HG02938 (cell line): ENCODE results near the gene YWHAG.
A peak's percentile ranks its signal among the peaks of the same experiment; 100 is the strongest.
"Not testable (repeated sequence)": the region's sequence is repeated elsewhere in the genome, so short reads cannot be mapped to it uniquely, and the experiment has no call there.

Experiments
- ATAC-seq: cut with Tn5 transposase; IDR thresholded peaks from one replicate; pipeline ENCODE4 v1.9.1; 2021; ENCODE audit warnings: mild to moderate bottlenecking, moderate library complexity; ENCODE audit not compliant: unreplicated experiment

The YWHAG gene

GRCh38 chr7:76380623-76380966 lies 21.8 kb upstream of the YWHAG start:
- no peak for ATAC-seq

GRCh38 chr7:76377186-76377918 lies 18.6 kb upstream of the YWHAG start:
- no peak for ATAC-seq

GRCh38 chr7:76375251-76375650 lies 16.5 kb upstream of the YWHAG start:
- ATAC-seq, result no peak

GRCh38 chr7:76372984-76373833 lies 14.4 kb upstream of the YWHAG start:
- no peak for ATAC-seq

GRCh38 chr7:76371396-76371795 lies 12.6 kb upstream of the YWHAG start:
- ATAC-seq, result no peak

GRCh38 chr7:76369018-76369417 lies 10.2 kb upstream of the YWHAG start:
- no peak for ATAC-seq

- no peak for ATAC-seq
These were observed 9.4 kb upstream of the YWHAG start for GRCh38 chr7:76368190-76368589.

GRCh38 chr7:76364198-76364584 lies 5.4 kb upstream of the YWHAG start:
- ATAC-seq, result no peak

- not testable (repeated sequence) for ATAC-seq
These were observed 5.0 kb upstream of the YWHAG start for GRCh38 chr7:76363754-76364153.

GRCh38 chr7:76359978-76360638 lies 1.3 kb upstream of the YWHAG start:
- no peak for ATAC-seq

GRCh38 chr7:76359111-76359977 lies 553 bp upstream of the YWHAG start:
- ATAC-seq, result peak; percentile 86

GRCh38 chr7:76358011-76358480 lies 745 bp downstream of the YWHAG start:
- ATAC-seq, result peak; percentile 28

GRCh38 chr7:76357475-76358010 lies 1.2 kb downstream of the YWHAG start:
- no peak for ATAC-seq

- no peak for ATAC-seq
These were observed 2.0 kb downstream of the YWHAG start for GRCh38 chr7:76356823-76357222.

- ATAC-seq, result no peak
These were observed 2.7 kb downstream of the YWHAG start for GRCh38 chr7:76356115-76356514.

GRCh38 chr7:76354981-76355730 lies 3.6 kb downstream of the YWHAG start:
- no peak for ATAC-seq

GRCh38 chr7:76354516-76354915 lies 4.3 kb downstream of the YWHAG start:
- ATAC-seq, result no peak

- no peak for ATAC-seq
These were observed 5.0 kb downstream of the YWHAG start for GRCh38 chr7:76353744-76354143.

- ATAC-seq, result no peak
These were observed 6.6 kb downstream of the YWHAG start for GRCh38 chr7:76352193-76352592.

- ATAC-seq, result no peak
These were observed 7.4 kb downstream of the YWHAG start for GRCh38 chr7:76351372-76351771.
